HEK293 (cell line): ENCODE measurements around the gene KLHDC9.

Experiments used
- ZNF791 ChIP-seq: fragments of 450-650 bp; formaldehyde crosslinking; IDR thresholded peaks from 2 replicates; pipeline ENCODE4 v1.5.1; 2016; ENCODE audit warnings: missing biosample characterization, missing genetic modification characterization
- TF ChIP-seq, protein P1 (sequence below): fragments of 450-650 bp; formaldehyde crosslinking; IDR thresholded peaks from 2 replicates; pipeline ENCODE4 v1.5.1; 2016; ENCODE audit warnings: missing biosample characterization, missing genetic modification characterization

DNA sequence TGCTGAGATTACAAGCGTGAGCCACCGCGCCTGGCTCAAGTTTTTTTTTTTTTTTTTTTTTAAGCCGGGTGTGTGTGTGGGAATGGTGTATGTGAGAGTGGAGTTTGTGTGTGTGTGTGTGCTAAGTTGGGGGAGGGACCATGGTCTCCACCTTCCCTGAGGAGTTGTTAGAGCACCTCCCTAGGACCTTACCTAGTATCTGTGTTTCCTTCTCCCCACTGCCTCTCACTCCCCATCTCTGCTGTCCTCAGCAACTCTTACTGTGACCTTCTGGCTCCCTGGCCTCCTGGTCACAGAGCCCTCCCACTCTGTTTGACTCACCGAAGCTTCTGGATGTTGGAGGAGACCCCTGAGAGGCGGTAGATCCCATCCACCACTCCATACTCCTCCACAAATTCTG lies 38.9 kb upstream of the KLHDC9 start:
- no peak for TF ChIP-seq ZNF791 (tag by site-specific recombination)
- TF ChIP-seq, protein P1, sequence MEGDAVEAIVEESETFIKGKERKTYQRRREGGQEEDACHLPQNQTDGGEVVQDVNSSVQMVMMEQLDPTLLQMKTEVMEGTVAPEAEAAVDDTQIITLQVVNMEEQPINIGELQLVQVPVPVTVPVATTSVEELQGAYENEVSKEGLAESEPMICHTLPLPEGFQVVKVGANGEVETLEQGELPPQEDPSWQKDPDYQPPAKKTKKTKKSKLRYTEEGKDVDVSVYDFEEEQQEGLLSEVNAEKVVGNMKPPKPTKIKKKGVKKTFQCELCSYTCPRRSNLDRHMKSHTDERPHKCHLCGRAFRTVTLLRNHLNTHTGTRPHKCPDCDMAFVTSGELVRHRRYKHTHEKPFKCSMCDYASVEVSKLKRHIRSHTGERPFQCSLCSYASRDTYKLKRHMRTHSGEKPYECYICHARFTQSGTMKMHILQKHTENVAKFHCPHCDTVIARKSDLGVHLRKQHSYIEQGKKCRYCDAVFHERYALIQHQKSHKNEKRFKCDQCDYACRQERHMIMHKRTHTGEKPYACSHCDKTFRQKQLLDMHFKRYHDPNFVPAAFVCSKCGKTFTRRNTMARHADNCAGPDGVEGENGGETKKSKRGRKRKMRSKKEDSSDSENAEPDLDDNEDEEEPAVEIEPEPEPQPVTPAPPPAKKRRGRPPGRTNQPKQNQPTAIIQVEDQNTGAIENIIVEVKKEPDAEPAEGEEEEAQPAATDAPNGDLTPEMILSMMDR (tag by site-specific recombination): no peak
